Measurements from ENCODE around the gene WDR86.

DNA sequence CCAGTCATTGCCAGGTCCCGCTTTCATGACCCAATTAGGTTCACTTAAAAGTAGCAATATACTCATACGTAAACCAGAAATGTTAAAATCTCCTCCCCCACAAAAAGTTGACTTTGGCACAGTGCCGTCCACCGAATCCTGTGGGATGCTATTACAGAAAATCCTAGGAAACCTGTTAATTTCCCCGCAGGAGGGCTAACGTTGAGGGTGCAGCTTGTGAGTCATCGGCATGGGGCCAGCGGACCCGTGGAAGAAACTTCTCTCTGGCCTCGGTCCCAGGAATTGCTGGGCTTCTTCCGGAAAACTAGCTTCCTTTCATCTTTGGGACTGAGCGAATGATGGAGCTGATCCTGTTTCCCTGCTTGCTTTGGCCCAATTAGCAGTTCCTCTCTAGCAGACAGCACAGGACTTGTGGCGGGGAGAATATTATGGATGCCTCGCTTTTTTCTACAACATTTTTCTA lies 16.6 kb upstream of the WDR86 start:
- TF ChIP-seq, protein P1, sequence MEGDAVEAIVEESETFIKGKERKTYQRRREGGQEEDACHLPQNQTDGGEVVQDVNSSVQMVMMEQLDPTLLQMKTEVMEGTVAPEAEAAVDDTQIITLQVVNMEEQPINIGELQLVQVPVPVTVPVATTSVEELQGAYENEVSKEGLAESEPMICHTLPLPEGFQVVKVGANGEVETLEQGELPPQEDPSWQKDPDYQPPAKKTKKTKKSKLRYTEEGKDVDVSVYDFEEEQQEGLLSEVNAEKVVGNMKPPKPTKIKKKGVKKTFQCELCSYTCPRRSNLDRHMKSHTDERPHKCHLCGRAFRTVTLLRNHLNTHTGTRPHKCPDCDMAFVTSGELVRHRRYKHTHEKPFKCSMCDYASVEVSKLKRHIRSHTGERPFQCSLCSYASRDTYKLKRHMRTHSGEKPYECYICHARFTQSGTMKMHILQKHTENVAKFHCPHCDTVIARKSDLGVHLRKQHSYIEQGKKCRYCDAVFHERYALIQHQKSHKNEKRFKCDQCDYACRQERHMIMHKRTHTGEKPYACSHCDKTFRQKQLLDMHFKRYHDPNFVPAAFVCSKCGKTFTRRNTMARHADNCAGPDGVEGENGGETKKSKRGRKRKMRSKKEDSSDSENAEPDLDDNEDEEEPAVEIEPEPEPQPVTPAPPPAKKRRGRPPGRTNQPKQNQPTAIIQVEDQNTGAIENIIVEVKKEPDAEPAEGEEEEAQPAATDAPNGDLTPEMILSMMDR (IDR thresholded peaks at IDR 0.05) = no peak
- TF ChIP-seq POLR2A (IDR thresholded peaks at IDR 0.05) = no peak

Data from vagina (tissue), 2 donors.